MCF 10A (cell line): ENCODE measurements around the gene LHFPL3. TPM values are rescaled to one million over a fixed set of nuclear protein-coding genes. Genes with fewer than 3 reads are reported as not detected.

Source experiments
- BruUV-seq: library from RNA; stranded (reverse); fragments of 400-500 nt; replicated peaks from 2 replicates; lab custom pipeline; 2021; lab: Mats Ljungman, UMichigan
- CTCF ChIA-PET: fragments of 300-600 bp; sonication (Branson Sonifier 250); formaldehyde crosslinking; extraction: SDS; loops from one replicate; lab custom pipeline; 2021; ENCODE audit warnings: antibody characterized with exemption, inconsistent platforms; lab: Yijun Ruan, JAX
- POLR2A ChIA-PET: fragments of 300-600, 350-650 bp; sonication (Branson Sonifier 250); formaldehyde crosslinking; extraction: SDS; loops from one replicate; lab custom pipeline; 2020; ENCODE audit warnings: antibody characterized with exemption, inconsistent platforms; lab: Yijun Ruan, JAX
- DNase-seq: peaks from one replicate; pipeline ENCODE4 v3.0.0-alpha.2; 2018; ENCODE audit not compliant: unreplicated experiment
- H3K27ac Mint-ChIP-seq: one replicate; pipeline ENCODE4 v1.8.0; 2022; ENCODE audit warnings: mild to moderate bottlenecking, low read depth, mixed read lengths; ENCODE audit not compliant: unreplicated experiment
- H3K27me3 Mint-ChIP-seq: one replicate; pipeline ENCODE4 v1.8.0; 2022; ENCODE audit warnings: mixed read lengths; ENCODE audit not compliant: insufficient read depth, unreplicated experiment
- H3K36me3 Mint-ChIP-seq: one replicate; pipeline ENCODE4 v1.8.0; 2022; ENCODE audit warnings: mild to moderate bottlenecking, moderate library complexity, mixed read lengths; ENCODE audit not compliant: insufficient read depth, unreplicated experiment
- H3K4me1 Mint-ChIP-seq: one replicate; pipeline ENCODE4 v1.8.0; 2022; ENCODE audit warnings: mixed read lengths; ENCODE audit not compliant: insufficient read depth, unreplicated experiment
- H3K4me3 Mint-ChIP-seq: one replicate; pipeline ENCODE4 v1.8.0; 2022; ENCODE audit warnings: mild to moderate bottlenecking, moderate library complexity, mixed read lengths; ENCODE audit not compliant: unreplicated experiment
- H3K9me3 Mint-ChIP-seq: one replicate; pipeline ENCODE4 v1.8.0; 2022; ENCODE audit warnings: mixed read lengths; ENCODE audit not compliant: unreplicated experiment
- intact Hi-C: fragments of 100-400 bp; cut with micrococcal nuclease; formaldehyde crosslinking; loops from 2 replicates; pipeline ENCODE4 v1.14.1; 2022
- total RNA-seq: library from RNA; stranded (reverse); gene quantifications from 2 replicates; pipeline ENCODE4 v1.2.3, GENCODE V29; 2022
- TF ChIP-seq, protein P1 (sequence below): fragments of 200-600 bp; IDR thresholded peaks from one replicate; pipeline ENCODE4 v1.8.0; 2022; ENCODE audit warnings: antibody characterized with exemption, mild to moderate bottlenecking; ENCODE audit not compliant: unreplicated experiment

The LHFPL3 gene
- total RNA-seq, 1 experiment from 2014 or later: not detected

DNA sequence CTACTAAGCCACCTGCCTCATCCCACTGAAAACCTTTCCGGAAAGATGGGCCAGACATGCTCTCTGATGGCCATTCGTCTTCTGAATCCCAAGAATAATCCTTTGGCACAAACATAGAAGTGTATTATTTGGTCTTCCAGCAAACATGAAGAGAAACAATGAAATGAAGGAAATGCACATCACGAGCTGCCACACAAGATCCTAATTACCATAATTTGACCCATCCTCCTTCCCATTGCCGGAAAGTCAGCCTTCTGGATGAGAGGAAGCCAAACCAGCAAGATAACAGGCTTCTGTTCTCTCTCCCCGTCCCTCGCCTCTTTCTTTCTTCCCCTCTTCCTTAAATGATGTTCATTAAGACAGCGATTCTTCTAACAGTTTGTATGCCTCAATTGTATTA, 466.7 kb downstream of the LHFPL3 start:
- TF ChIP-seq, protein P1, sequence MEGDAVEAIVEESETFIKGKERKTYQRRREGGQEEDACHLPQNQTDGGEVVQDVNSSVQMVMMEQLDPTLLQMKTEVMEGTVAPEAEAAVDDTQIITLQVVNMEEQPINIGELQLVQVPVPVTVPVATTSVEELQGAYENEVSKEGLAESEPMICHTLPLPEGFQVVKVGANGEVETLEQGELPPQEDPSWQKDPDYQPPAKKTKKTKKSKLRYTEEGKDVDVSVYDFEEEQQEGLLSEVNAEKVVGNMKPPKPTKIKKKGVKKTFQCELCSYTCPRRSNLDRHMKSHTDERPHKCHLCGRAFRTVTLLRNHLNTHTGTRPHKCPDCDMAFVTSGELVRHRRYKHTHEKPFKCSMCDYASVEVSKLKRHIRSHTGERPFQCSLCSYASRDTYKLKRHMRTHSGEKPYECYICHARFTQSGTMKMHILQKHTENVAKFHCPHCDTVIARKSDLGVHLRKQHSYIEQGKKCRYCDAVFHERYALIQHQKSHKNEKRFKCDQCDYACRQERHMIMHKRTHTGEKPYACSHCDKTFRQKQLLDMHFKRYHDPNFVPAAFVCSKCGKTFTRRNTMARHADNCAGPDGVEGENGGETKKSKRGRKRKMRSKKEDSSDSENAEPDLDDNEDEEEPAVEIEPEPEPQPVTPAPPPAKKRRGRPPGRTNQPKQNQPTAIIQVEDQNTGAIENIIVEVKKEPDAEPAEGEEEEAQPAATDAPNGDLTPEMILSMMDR: no peak
- Mint-ChIP-seq H3K36me3 (no peaks in the 10 kb centered on the region), H3K9me3 (no peaks in the 10 kb centered on the region), H3K27me3 (peaks cover 15% of the 10 kb centered on the region), H3K4me3 (no peak overlapping the region), H3K27ac (no peak overlapping the region), H3K4me1 (peaks cover 12% of the 10 kb centered on the region)
- intact Hi-C loops: no loop called here
- no peak for DNase-seq
- ChIA-PET CTCF (no interaction called here), POLR2A (interaction anchor here (0.6 kb wide), 1 partner anchor 827 kb away, joined by 3 read pairs; no protein-coding TSS in a partner anchor)
- no TSS peak for BruUV-seq

DNA sequence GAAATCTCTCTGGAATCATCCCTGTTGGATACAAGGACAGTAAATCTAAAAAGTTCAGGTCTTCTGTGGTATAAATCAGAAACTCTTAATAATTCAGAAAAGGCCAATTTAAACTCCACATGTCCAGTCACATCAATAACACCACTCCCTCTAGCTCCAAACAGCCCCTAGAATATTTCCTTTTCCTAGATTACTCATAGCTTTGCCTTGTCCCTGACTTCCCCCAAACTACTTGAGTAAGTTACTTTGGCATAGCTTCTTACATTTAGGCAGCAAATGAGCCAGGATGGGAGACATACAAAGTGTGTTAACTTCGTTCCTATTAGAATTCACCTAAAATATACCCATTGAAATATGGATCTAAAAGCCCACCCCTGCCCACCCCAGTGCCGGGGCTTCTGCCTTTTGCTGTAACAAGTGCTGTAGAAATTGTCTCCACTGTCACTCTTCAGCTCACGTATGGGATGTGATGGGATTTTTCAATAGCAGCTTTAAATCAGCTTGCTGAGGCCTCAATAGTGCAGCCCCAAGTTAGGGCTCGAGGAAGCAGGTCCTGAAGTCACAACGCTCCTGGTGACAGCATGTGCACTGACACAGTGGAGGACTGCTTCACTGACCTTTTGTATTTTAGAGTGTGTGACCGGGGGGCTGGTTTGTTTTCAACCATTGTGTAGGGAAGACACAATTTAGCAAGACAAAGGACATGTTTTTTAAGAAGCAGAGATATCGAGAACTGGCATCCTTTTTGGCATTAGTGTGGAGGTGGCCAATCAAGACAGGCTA, 467.4 kb downstream of the LHFPL3 start:
- Mint-ChIP-seq H3K36me3 (no peaks in the 10 kb centered on the region), H3K9me3 (no peaks in the 10 kb centered on the region), H3K27ac (no peak overlapping the region), H3K4me1 (peaks cover 11% of the 10 kb centered on the region), H3K4me3 (no peak overlapping the region), H3K27me3 (peaks cover 22% of the 10 kb centered on the region)
- ChIA-PET POLR2A (interaction anchor here (0.6 kb wide), 1 partner anchor 828 kb away, joined by 3 read pairs; no protein-coding TSS in a partner anchor), CTCF (interaction anchor here (0.7 kb wide), 1 partner anchor 169 kb away, joined by 3 read pairs; no protein-coding TSS in a partner anchor)
- TF ChIP-seq, protein P1: no peak
- intact Hi-C loops: no loop called here
- peak; percentile 17 for DNase-seq
- BruUV-seq: no TSS peak

DNA sequence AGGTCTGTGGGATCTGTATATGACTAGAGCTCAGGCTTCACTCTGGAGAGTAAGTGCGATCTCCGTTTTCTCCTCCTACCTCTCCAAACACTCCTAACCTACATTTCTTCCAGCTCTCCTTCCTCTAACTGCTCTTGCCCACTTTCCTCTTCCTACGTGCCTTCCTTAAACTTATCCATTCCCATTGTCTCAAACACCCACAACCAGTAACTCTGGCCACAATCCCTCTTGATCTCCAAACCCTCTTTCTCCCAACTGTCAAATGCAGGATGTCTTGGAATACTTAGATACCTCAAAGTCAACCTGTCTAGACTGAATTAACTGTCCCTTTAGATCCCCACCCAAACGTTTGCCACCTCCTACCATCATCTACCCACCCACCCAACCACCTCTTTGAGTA, 471.9 kb downstream of the LHFPL3 start:
- no peak overlapping the region for H3K27ac Mint-ChIP-seq
- CTCF ChIA-PET: interaction anchor here (0.5 to 0.8 kb wide), 4 partner anchors 10 to 1227 kb away, joined by 3 to 4 read pairs (median 4); no protein-coding TSS in a partner anchor
- POLR2A ChIA-PET: no interaction called here
- no peaks in the 10 kb centered on the region for H3K36me3 Mint-ChIP-seq
- H3K4me1 Mint-ChIP-seq: no peaks in the 10 kb centered on the region
- BruUV-seq: no TSS peak
- no peak overlapping the region for H3K4me3 Mint-ChIP-seq
- TF ChIP-seq, protein P1: no peak
- no peak for DNase-seq
- no peaks in the 10 kb centered on the region for H3K9me3 Mint-ChIP-seq
- peaks cover 46% of the 10 kb centered on the region for H3K27me3 Mint-ChIP-seq
- intact Hi-C loops: no loop called here

DNA sequence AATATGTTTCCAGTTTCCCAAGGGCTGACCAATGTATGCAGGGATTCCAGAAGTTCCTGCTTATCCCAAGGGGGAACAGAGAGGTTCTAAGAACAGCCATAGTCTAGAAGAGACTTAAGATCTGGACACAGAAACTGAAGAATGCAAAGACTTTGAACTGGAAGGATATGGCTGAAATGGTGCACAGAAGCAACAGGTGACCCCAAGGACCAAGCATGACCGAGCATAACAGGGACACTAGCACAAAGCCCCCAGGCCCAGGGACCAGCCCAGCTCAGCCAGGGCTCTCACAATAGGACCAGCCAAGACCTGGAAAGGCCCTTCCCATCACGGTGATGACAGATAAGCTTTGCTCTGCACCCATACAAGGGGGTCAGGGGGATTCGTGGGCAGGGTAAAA, 472.6 kb downstream of the LHFPL3 start:
- intact Hi-C loops: no loop called here
- Mint-ChIP-seq H3K9me3 (no peaks in the 10 kb centered on the region), H3K4me1 (no peaks in the 10 kb centered on the region), H3K27me3 (peaks cover 46% of the 10 kb centered on the region), H3K4me3 (no peak overlapping the region), H3K36me3 (no peaks in the 10 kb centered on the region), H3K27ac (no peak overlapping the region)
- BruUV-seq: no TSS peak
- ChIA-PET POLR2A (no interaction called here), CTCF (no interaction called here)
- TF ChIP-seq, protein P1: no peak
- no peak for DNase-seq
